Neuronal stem cell (in vitro differentiated cells): ENCODE results near the gene TXNDC17.
"Not testable (repeated sequence)": the region's sequence is repeated elsewhere in the genome, so short reads cannot be mapped to it uniquely, and the experiment has no call there.

Experiments
- DNase-seq: peaks from one replicate; pipeline ENCODE4 v3.0.0-alpha.2; 2013; ENCODE audit warnings: low spot score
- H2AFZ ChIP-seq: one replicate; pipeline ENCODE4 v1.6.1; 2013; ENCODE audit warnings: mild to moderate bottlenecking, low read length, inconsistent platforms
- H2AK5ac ChIP-seq: 2 replicates; pipeline ENCODE4 v1.6.1; 2013; ENCODE audit warnings: low read depth, mild to moderate bottlenecking, inconsistent platforms, low read length, moderate library complexity, mixed read lengths
- H2BK120ac ChIP-seq: 2 replicates; pipeline ENCODE4 v1.6.1; 2013; ENCODE audit warnings: low read depth, mild to moderate bottlenecking, inconsistent platforms, low read length, moderate library complexity, mixed read lengths
- H2BK12ac ChIP-seq: one replicate; pipeline ENCODE4 v1.6.1; 2013; ENCODE audit warnings: low read length, inconsistent platforms
- H2BK15ac ChIP-seq: 2 replicates; pipeline ENCODE4 v1.6.1; 2013; ENCODE audit warnings: mild to moderate bottlenecking, low read length, inconsistent platforms, mixed read lengths
- H2BK5ac ChIP-seq: one replicate; pipeline ENCODE4 v1.6.1; 2013; ENCODE audit warnings: inconsistent platforms, mild to moderate bottlenecking, low read length, moderate library complexity
- H3K14ac ChIP-seq: one replicate; pipeline ENCODE4 v1.6.1; 2013; ENCODE audit warnings: low read length, inconsistent platforms
- H3K18ac ChIP-seq: 2 replicates; pipeline ENCODE4 v1.6.1; 2013; ENCODE audit warnings: low read length, inconsistent platforms
- H3K23ac ChIP-seq: 2 replicates; pipeline ENCODE4 v1.6.1; 2013; ENCODE audit warnings: low read depth, mild to moderate bottlenecking, mixed read lengths, low read length, inconsistent platforms; ENCODE audit not compliant: poor library complexity
- H3K27ac ChIP-seq: replicated peaks from 3 replicates; pipeline ENCODE4 v1.5.1; 2013; ENCODE audit warnings: low read length, inconsistent platforms
- H3K27me3 ChIP-seq, 3 experiments: 2 replicates each; pipeline ENCODE4 v1.6.1; 2013; ENCODE audit warnings: low read length in 3 of 3, mild to moderate bottlenecking in 2 of 3, inconsistent platforms in 1 of 3, low read depth in 1 of 3, mixed read lengths in 1 of 3, moderate library complexity in 1 of 3; ENCODE audit not compliant: control insufficient read depth in 3 of 3, insufficient read depth in 3 of 3
- H3K36me3 ChIP-seq, 2 donors: replicated peaks in 1 of 2; 2 replicates each; pipeline ENCODE4 v1.6.1; 2013; ENCODE audit warnings: low read length in 2 of 2; ENCODE audit not compliant: control insufficient read depth in 2 of 2, insufficient read depth in 2 of 2
- H3K4ac ChIP-seq: 2 replicates; pipeline ENCODE4 v1.6.1; 2013; ENCODE audit warnings: inconsistent platforms, mild to moderate bottlenecking, low read length, moderate library complexity
- H3K4me1 ChIP-seq, 2 donors: 1 replicate in 1 of 2; 2 replicates in 1 of 2; pipeline ENCODE4 v1.6.1; 2013; ENCODE audit warnings: low read length in 2 of 2, low read depth in 1 of 2; ENCODE audit not compliant: control insufficient read depth in 2 of 2, insufficient read depth in 1 of 2
- H3K4me2 ChIP-seq: one replicate; pipeline ENCODE4 v1.6.1; 2013; ENCODE audit warnings: mild to moderate bottlenecking, low read length, inconsistent platforms; ENCODE audit not compliant: insufficient read depth, poor library complexity, severe bottlenecking
- H3K4me3 ChIP-seq, 2 donors: 2 replicates each; pipeline ENCODE4 v1.5.1; 2013; ENCODE audit warnings: low read length in 2 of 2, mild to moderate bottlenecking in 2 of 2, inconsistent platforms in 1 of 2, moderate library complexity in 1 of 2
- H3K79me1 ChIP-seq: one replicate; pipeline ENCODE4 v1.6.1; 2013; ENCODE audit warnings: low read depth, mild to moderate bottlenecking, inconsistent platforms, low read length, moderate library complexity
- H3K9ac ChIP-seq: one replicate; pipeline ENCODE4 v1.6.1; 2013; ENCODE audit warnings: mild to moderate bottlenecking, low read depth, low read length, inconsistent platforms; ENCODE audit not compliant: poor library complexity
- H3K9me3 ChIP-seq, 2 donors: replicated peaks in 1 of 2; 2 replicates each; pipeline versions ENCODE3 to v1.6.1; 2013; ENCODE audit warnings: low read length in 2 of 2, mild to moderate bottlenecking in 2 of 2, inconsistent platforms in 1 of 2, low read depth in 1 of 2, mixed read lengths in 1 of 2, moderate library complexity in 1 of 2; ENCODE audit not compliant: control insufficient read depth in 2 of 2, insufficient read depth in 1 of 2
- H4K8ac ChIP-seq: one replicate; pipeline ENCODE4 v1.6.1; 2013; ENCODE audit warnings: low read depth, mild to moderate bottlenecking, inconsistent platforms, low read length, moderate library complexity
- H4K91ac ChIP-seq: one replicate; pipeline ENCODE4 v1.6.1; 2013; ENCODE audit warnings: low read length, low read depth, mild to moderate bottlenecking, inconsistent platforms; ENCODE audit not compliant: poor library complexity
- WGBS, 2 donors: extraction: QIAGEN DNeasy Blood & Tissue Kit; methylation state at CpG; one replicate each; pipeline ENCODE4 v1.1.7; 2013; ENCODE audit warnings: missing lambda C conversion rate in 2 of 2, mixed read lengths in 1 of 2; ENCODE audit not compliant: insufficient read length in 2 of 2, insufficient replicate concordance in 1 of 2; ENCODE audit errors: extremely low coverage in 2 of 2; 5-methylcytosine and 5-hydroxymethylcytosine counted together

Gene TXNDC17

GRCh38 chr17:6655732-6656361 lies 15.0 kb downstream of the TXNDC17 start:
- peaks cover 19 to 27% of the 10 kb centered on the region in 2 donors for H3K4me1 ChIP-seq
- not testable (repeated sequence) for DNase-seq, H3K27ac ChIP-seq, H2BK120ac ChIP-seq, H2BK15ac ChIP-seq, H3K9me3 ChIP-seq, H4K8ac ChIP-seq, H3K23ac ChIP-seq, H2BK12ac ChIP-seq, H3K36me3 ChIP-seq, H3K18ac ChIP-seq, H3K9ac ChIP-seq, H3K4ac ChIP-seq, H3K79me1 ChIP-seq, H3K14ac ChIP-seq, H2BK5ac ChIP-seq, H2AK5ac ChIP-seq, H4K91ac ChIP-seq
- H3K27me3 ChIP-seq: peaks cover 0 to 53% (median 32%) of the 10 kb centered on the region in 3 experiments
- H2AFZ ChIP-seq: peak overlapping the region; percentile 79
- H3K4me2 ChIP-seq: peak overlapping the region; percentile 72
- no CpG with 5 or more reads among the region's 41 CpGs for WGBS, 2 donors
- H3K4me3 ChIP-seq: peak overlapping the region; percentile 15 to 66

GRCh38 chr17:6656797-6657632 lies 16.2 kb downstream of the TXNDC17 start:
- H2AFZ ChIP-seq: peak overlapping the region; percentile 79
- not testable (repeated sequence) for H2BK120ac ChIP-seq, H2BK12ac ChIP-seq, H4K8ac ChIP-seq, H2BK15ac ChIP-seq, H3K9me3 ChIP-seq, H3K23ac ChIP-seq, H3K9ac ChIP-seq, DNase-seq, H3K79me1 ChIP-seq, H3K4ac ChIP-seq, H3K27ac ChIP-seq, H4K91ac ChIP-seq, H2BK5ac ChIP-seq, H3K36me3 ChIP-seq
- peaks cover 0 to 63% (median 32%) of the 10 kb centered on the region in 3 experiments for H3K27me3 ChIP-seq
- H2AK5ac ChIP-seq: peak overlapping the region; percentile 67
- peak overlapping the region; percentile 61 for H3K4me2 ChIP-seq
- H3K4me3 ChIP-seq: peak overlapping the region; percentile 35 to 65
- no CpG with 5 or more reads among the region's 55 CpGs for WGBS, 2 donors
- peak overlapping the region; percentile 15 for H3K14ac ChIP-seq
- H3K18ac ChIP-seq: peak overlapping the region; percentile 84
- peaks cover 15 to 22% of the 10 kb centered on the region in 2 donors for H3K4me1 ChIP-seq

- Histone ChIP-seq H3K27me3 (peaks cover 0 to 70% (median 32%) of the 10 kb centered on the region in 3 experiments), H3K4ac (no peak overlapping the region), H2BK15ac (no peak overlapping the region), H4K91ac (no peak overlapping the region), H4K8ac (no peak overlapping the region), H3K79me1 (no peaks in the 10 kb centered on the region), H3K4me1 (peaks cover 12 to 20% of the 10 kb centered on the region in 2 donors), H3K36me3 (no peaks in the 10 kb centered on the region), H2AFZ (peak overlapping the region; percentile 79), H3K23ac (no peak overlapping the region), H2BK12ac (no peak overlapping the region), H3K14ac (no peak overlapping the region), H3K9me3 (no peaks in the 10 kb centered on the region), H3K9ac (no peak overlapping the region), H2BK5ac (no peak overlapping the region), H3K27ac (no peak overlapping the region), H3K4me3 (peak overlapping the region in 1 of 2 donors; percentile 35), H2AK5ac (peak overlapping the region; percentile 67), H3K18ac (peak overlapping the region; percentile 84), H3K4me2 (peak overlapping the region; percentile 24), H2BK120ac (no peak overlapping the region)
- WGBS, 2 donors: no CpG with 5 or more reads among the region's 18 CpGs
- no peak for DNase-seq
These were observed 16.9 kb downstream of the TXNDC17 start for GRCh38 chr17:6657633-6658287.

- WGBS, 2 donors: no CpG with 5 or more reads among the region's 5 CpGs
These were observed 17.6 kb downstream of the TXNDC17 start for GRCh38 chr17:6658411-6658810.

More at GRCh38 chr17:6658411-6658810, 17.6 kb downstream of the TXNDC17 start:
- not testable (repeated sequence) for H4K8ac ChIP-seq, H3K9me3 ChIP-seq, H3K14ac ChIP-seq, H2AFZ ChIP-seq, H3K4ac ChIP-seq, H4K91ac ChIP-seq, H3K79me1 ChIP-seq, H2BK12ac ChIP-seq, H2BK5ac ChIP-seq, H3K23ac ChIP-seq, H3K18ac ChIP-seq, DNase-seq, H2BK120ac ChIP-seq, H3K9ac ChIP-seq, H3K4me3 ChIP-seq, H3K27ac ChIP-seq, H3K36me3 ChIP-seq, H3K4me2 ChIP-seq, H2BK15ac ChIP-seq, H2AK5ac ChIP-seq
- H3K27me3 ChIP-seq: peaks cover 0 to 72% (median 32%) of the 10 kb centered on the region in 3 experiments
- H3K4me1 ChIP-seq: peaks cover 12 to 19% of the 10 kb centered on the region in 2 donors
